SK-N-MC (cell line): ENCODE data around the gene POMT2.
"Not testable (repeated sequence)": the region's sequence is repeated elsewhere in the genome, so short reads cannot be mapped to it uniquely, and the experiment has no call there.

Experiments
- DNase-seq: peaks from one replicate; pipeline ENCODE4 v3.0.0-alpha.2; 2011; ENCODE audit warnings: low read depth, low spot score
- H3K27ac ChIP-seq: fragments of 200-600 bp; sonication (generic); 2 replicates; pipeline ENCODE4 v1.5.1; 2016; ENCODE audit warnings: mixed run types
- H3K36me3 ChIP-seq: fragments of 200-600 bp; sonication (generic); 2 replicates; pipeline ENCODE4 v1.6.1; 2017; ENCODE audit warnings: antibody characterized with exemption, low read length, mixed read lengths; ENCODE audit not compliant: insufficient read depth
- H3K4me3 ChIP-seq: fragments of 200-600 bp; sonication (generic); 2 replicates; pipeline ENCODE4 v1.5.1; 2016
- H3K9ac ChIP-seq: fragments of 200-600 bp; sonication (generic); 2 replicates; pipeline ENCODE4 v1.8.0; 2017; ENCODE audit warnings: mixed run types, mixed read lengths; ENCODE audit not compliant: insufficient read length
- H3K9me3 ChIP-seq: fragments of 200-600 bp; sonication (generic); 2 replicates; pipeline ENCODE4 v1.6.1; 2017; ENCODE audit warnings: low read depth, mild to moderate bottlenecking, antibody characterized with exemption, low read length, moderate library complexity, mixed read lengths
- EZH2 ChIP-seq: fragments of 200-600 bp; sonication (generic); IDR thresholded peaks from one replicate; pipeline ENCODE4 v1.6.1; 2017; ENCODE audit warnings: antibody characterized with exemption
- FOXP2 ChIP-seq: optimal IDR thresholded peaks from 2 replicates; pipeline ENCODE3; 2011; ENCODE audit warnings: mild to moderate bottlenecking, moderate library complexity; ENCODE audit not compliant: insufficient read depth; ENCODE audit errors: extremely low read length, control extremely low read depth
- POLR2AphosphoS5 ChIP-seq: IDR thresholded peaks from 2 replicates; pipeline ENCODE4 v1.6.1; 2012; ENCODE audit warnings: mild to moderate bottlenecking, low read depth, low read length, borderline replicate concordance

POMT2 gene

GRCh38 chr14:77346495-77346894 lies 25.8 kb upstream of the POMT2 start:
- Histone ChIP-seq H3K9ac (no peak overlapping the region), H3K36me3 (no peaks in the 10 kb centered on the region; the same call in 1 of the 2 replicates), H3K4me3 (no peak overlapping the region), H3K27ac (no peak overlapping the region), H3K9me3 (no peaks in the 10 kb centered on the region)
- TF ChIP-seq FOXP2 (no peak), EZH2 (no peak), POLR2AphosphoS5 (no peak)
- DNase-seq, result no peak

GRCh38 chr14:77344377-77344996 lies 23.8 kb upstream of the POMT2 start:
- H3K9me3 ChIP-seq, result no peaks in the 10 kb centered on the region
- no peak overlapping the region for H3K4me3 ChIP-seq
- no peak for DNase-seq
- H3K36me3 ChIP-seq, result peaks cover 3% of the 10 kb centered on the region; the same call in 1 of the 2 replicates
- H3K9ac ChIP-seq, result no peak overlapping the region
- H3K27ac ChIP-seq, result no peak overlapping the region
- TF ChIP-seq EZH2 (no peak), POLR2AphosphoS5 (no peak), FOXP2 (no peak)

GRCh38 chr14:77343662-77344061 lies 23.0 kb upstream of the POMT2 start:
- H3K27ac ChIP-seq, result no peak overlapping the region
- peaks cover 3% of the 10 kb centered on the region; the same call in 1 of the 2 replicates for H3K36me3 ChIP-seq
- DNase-seq, result no peak
- TF ChIP-seq FOXP2 (no peak), EZH2 (no peak), POLR2AphosphoS5 (no peak)
- H3K9ac ChIP-seq, result no peak overlapping the region
- no peak overlapping the region for H3K4me3 ChIP-seq
- no peaks in the 10 kb centered on the region for H3K9me3 ChIP-seq

GRCh38 chr14:77342726-77343397 lies 22.2 kb upstream of the POMT2 start:
- no peak overlapping the region for H3K4me3 ChIP-seq
- TF ChIP-seq POLR2AphosphoS5 (no peak), FOXP2 (no peak), EZH2 (no peak)
- H3K36me3 ChIP-seq, result peaks cover 3% of the 10 kb centered on the region; the same call in 1 of the 2 replicates
- no peaks in the 10 kb centered on the region for H3K9me3 ChIP-seq
- H3K9ac ChIP-seq, result no peak overlapping the region
- no peak for DNase-seq
- no peak overlapping the region for H3K27ac ChIP-seq

- Histone ChIP-seq H3K9ac (no peak overlapping the region), H3K9me3 (no peaks in the 10 kb centered on the region), H3K4me3 (no peak overlapping the region), H3K27ac (no peak overlapping the region), H3K36me3 (peaks cover 3% of the 10 kb centered on the region; the same call in 1 of the 2 replicates)
- DNase-seq, result no peak
- TF ChIP-seq EZH2 (no peak), POLR2AphosphoS5 (no peak), FOXP2 (no peak)
Observed at GRCh38 chr14:77340389-77340788, 19.7 kb upstream of the POMT2 start.

GRCh38 chr14:77339407-77339806 lies 18.7 kb upstream of the POMT2 start:
- H3K27ac ChIP-seq, result no peak overlapping the region
- TF ChIP-seq EZH2 (no peak), POLR2AphosphoS5 (no peak), FOXP2 (no peak)
- no peak for DNase-seq
- no peak overlapping the region for H3K4me3 ChIP-seq
- peaks cover 3% of the 10 kb centered on the region; the same call in 1 of the 2 replicates for H3K36me3 ChIP-seq
- no peak overlapping the region for H3K9ac ChIP-seq
- H3K9me3 ChIP-seq, result no peaks in the 10 kb centered on the region

- H3K36me3 ChIP-seq, result peaks cover 3% of the 10 kb centered on the region; the same call in 1 of the 2 replicates
- H3K9me3 ChIP-seq, result no peaks in the 10 kb centered on the region
- no peak for DNase-seq
- no peak for TF ChIP-seq POLR2AphosphoS5
- TF ChIP-seq FOXP2, result no peak
- no peak for TF ChIP-seq EZH2
- no peak overlapping the region for H3K27ac ChIP-seq
- H3K9ac ChIP-seq, result no peak overlapping the region
- no peak overlapping the region for H3K4me3 ChIP-seq
Observed at GRCh38 chr14:77338302-77338701, 17.6 kb upstream of the POMT2 start.

- Histone ChIP-seq H3K9ac (no peak overlapping the region), H3K9me3 (no peaks in the 10 kb centered on the region), H3K36me3 (peaks cover 3% of the 10 kb centered on the region; the same call in 1 of the 2 replicates), H3K27ac (no peak overlapping the region), H3K4me3 (no peak overlapping the region)
- TF ChIP-seq POLR2AphosphoS5 (no peak), FOXP2 (no peak), EZH2 (no peak)
- no peak for DNase-seq
Observed at GRCh38 chr14:77337880-77338279, 17.2 kb upstream of the POMT2 start.

- DNase-seq, H3K9me3 ChIP-seq, H3K27ac ChIP-seq, H3K4me3 ChIP-seq, H3K36me3 ChIP-seq, H3K9ac ChIP-seq: not testable (repeated sequence)
Observed at GRCh38 chr14:77337255-77337654, 16.6 kb upstream of the POMT2 start.
